Uterus (tissue), 2 donors: ENCODE results near the gene MUC13.

Source experiments
- POLR2A ChIP-seq, 2 donors: fragments of 450-650 bp; IDR thresholded peaks; one replicate each; pipeline ENCODE4 v1.6.1; 2016; ENCODE audit warnings: antibody characterized with exemption in 2 of 2, mild to moderate bottlenecking in 1 of 2, moderate library complexity in 1 of 2
- TF ChIP-seq, protein P1 (sequence below), 4 experiments: fragments of 200-600 bp in 2 of 4; fragments of 450-650 bp in 2 of 4; sonication (generic) in 2 of 4; IDR thresholded peaks; one replicate each; pipeline ENCODE4 v1.5.1; 2016 to 2019; ENCODE audit warnings: antibody characterized with exemption in 4 of 4, mild to moderate bottlenecking in 2 of 4, moderate library complexity in 1 of 4

DNA sequence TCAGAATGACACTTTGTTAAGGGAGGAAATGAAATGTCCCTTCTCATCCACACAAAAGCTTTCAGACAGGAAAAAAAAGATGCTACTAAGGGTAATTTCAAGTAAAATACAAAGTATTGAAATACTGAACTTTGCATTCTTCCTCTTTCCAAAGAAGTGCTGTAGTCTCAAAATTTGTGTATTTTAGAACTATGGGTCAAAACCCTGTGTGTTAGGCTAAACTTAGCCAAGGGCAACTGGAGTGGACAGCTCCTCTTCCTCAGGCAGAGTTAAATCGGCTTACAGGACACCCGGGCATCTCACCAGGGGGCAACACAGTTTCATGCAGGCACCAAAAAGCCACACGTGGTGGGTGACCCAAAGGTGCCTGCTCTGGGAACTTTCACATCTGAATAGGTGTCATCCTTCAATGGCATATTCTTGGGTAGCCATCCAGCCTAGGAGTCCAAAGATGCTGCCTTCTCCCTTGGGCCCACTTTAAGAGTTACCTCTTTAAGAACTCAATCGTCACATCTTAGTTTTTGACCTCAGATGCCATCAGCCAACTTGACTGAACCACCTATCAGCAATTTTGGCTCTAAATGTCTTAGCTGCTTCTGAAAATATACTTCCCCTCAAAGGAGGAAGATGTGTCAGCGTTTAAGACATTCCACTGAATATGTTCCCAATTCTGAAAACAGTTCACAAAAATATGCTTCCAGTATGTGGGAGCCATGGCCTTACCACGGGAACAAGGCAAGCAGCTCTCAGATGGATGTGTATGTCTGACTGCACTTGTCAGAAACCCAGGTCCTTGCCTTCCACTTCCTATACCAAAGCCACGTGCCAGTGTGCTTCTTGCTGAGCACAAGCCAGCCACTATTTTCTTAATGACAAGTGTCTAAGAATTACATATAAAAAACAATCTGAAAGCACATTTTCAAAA is 32.2 kb upstream of the MUC13 start:
- no peak for TF ChIP-seq POLR2A (IDR thresholded peaks at IDR 0.05)
- TF ChIP-seq, protein P1, sequence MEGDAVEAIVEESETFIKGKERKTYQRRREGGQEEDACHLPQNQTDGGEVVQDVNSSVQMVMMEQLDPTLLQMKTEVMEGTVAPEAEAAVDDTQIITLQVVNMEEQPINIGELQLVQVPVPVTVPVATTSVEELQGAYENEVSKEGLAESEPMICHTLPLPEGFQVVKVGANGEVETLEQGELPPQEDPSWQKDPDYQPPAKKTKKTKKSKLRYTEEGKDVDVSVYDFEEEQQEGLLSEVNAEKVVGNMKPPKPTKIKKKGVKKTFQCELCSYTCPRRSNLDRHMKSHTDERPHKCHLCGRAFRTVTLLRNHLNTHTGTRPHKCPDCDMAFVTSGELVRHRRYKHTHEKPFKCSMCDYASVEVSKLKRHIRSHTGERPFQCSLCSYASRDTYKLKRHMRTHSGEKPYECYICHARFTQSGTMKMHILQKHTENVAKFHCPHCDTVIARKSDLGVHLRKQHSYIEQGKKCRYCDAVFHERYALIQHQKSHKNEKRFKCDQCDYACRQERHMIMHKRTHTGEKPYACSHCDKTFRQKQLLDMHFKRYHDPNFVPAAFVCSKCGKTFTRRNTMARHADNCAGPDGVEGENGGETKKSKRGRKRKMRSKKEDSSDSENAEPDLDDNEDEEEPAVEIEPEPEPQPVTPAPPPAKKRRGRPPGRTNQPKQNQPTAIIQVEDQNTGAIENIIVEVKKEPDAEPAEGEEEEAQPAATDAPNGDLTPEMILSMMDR (IDR thresholded peaks at IDR 0.05): no peak
